HG03280 (cell line): ENCODE data around the gene SCGB3A1.

Experiments used
- ATAC-seq: cut with Tn5 transposase; IDR thresholded peaks from one replicate; pipeline ENCODE4 v1.9.1; 2021; ENCODE audit warnings: mild to moderate bottlenecking, moderate library complexity; ENCODE audit not compliant: unreplicated experiment

SCGB3A1 gene

DNA sequence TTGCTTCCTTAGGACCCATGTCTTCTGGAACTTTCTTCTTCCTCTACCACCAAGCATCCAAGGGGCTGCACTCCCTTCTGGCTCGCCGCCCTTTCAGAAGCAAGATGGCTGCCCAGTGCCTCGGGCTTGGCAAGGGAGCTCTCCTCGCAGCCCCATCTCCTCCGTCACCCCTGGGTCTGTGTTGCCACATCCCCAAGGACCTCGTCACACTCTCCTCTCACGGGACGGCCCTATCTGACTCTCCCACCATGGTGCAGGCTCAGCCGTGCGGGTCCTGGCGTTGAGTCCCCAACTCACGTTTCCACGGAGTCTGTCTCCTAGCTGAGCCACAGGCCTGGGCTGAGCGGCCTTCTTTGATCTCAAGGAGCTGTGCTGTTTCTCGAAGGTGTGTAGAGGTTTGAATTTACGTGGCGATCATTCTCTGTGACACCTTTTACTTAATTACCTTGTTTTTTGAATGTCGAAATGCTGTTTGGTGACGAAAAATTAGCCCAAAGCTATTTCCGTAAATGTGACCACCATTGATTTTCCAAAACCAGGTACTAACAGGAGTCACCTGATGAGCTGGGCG lies 15.0 kb upstream of the SCGB3A1 start:
- ATAC-seq, result no peak

GRCh38 chr5:180605554-180606214 lies 14.4 kb upstream of the SCGB3A1 start:
- no peak for ATAC-seq

GRCh38 chr5:180604271-180604670 lies 13.0 kb upstream of the SCGB3A1 start:
- ATAC-seq, result no peak

DNA sequence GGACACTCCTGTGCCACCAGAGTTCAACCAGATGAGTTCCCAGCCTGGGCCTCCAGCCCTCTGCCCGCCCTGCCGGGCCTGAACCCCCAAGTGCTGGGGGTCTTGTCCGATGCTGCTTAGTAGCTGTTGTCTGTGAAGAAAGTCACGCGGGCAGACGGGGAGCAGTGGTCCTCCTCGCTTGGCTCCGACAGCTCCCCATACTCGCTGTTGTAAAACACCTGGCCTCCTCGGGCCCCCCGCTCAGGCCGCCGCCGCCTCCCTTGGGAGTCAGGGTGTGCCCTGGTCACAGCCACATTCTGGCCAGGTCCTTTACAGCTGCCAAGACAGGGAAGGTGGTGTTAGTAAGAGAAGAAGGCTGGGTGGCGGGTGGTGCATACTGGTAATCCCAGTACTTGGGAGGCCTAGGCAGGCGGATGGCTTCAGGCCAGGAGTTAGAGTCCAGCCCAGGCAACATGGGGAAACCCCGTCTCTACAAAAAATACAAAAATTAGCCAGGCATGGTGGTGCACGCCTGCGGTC lies 11.8 kb upstream of the SCGB3A1 start:
- ATAC-seq, result no peak

- ATAC-seq, result no peak
These were observed 11.3 kb upstream of the SCGB3A1 start for GRCh38 chr5:180602481-180603075.

- ATAC-seq, result no peak
These were observed 10.5 kb upstream of the SCGB3A1 start for GRCh38 chr5:180601591-180602480.

DNA sequence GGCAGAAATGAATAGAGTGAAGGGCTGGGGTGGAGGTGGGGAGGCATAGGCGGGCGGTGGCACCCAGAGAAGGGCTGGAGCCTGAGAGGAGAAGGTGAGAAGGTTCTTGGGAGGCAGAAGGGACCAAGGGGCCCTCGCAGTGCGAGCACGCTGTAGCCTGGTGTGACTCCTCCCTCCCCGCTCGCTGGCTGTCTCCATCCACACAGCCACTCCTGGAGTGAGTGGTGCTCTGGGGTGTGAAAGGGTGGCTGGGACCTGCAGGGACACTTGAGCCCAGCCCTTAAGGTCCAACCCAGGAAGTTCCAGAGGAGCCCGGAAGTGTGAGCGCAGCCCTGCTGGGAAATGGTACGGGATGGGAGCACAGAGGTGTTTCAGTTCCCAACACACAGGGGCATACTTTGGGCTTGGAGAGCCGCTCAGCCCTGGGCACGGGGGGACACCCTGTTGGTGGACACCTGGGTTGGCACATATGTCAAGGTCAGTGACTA lies 9.3 kb upstream of the SCGB3A1 start:
- ATAC-seq, result no peak

DNA sequence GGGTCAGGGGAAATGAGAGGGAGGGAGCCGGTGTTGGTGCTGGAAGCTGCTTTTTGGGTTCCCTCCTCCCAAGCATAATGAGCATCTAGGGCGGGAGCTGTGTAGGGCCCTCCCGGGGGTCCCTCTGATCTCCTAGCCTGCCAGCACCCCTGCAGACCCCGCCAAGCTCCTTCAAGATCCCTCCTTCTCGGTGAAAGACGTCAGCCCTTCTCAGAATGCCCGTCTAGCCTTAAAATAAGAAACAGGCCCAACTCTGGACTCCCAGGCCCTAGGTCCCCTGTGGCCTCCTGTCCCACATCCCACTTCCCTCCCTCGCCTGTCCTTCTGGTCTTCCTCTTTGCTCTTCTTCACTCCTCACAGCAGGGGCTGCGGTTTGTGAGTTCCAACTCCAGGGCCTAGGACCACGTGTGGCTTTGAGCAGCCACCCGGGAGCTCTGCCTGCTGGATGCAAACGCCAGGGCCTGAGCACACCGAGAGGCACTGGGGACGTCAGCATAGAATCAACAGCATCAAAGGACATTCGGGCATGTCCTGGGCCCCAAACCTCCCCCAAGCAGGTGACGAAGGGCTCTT lies 8.8 kb upstream of the SCGB3A1 start:
- ATAC-seq, result no peak

DNA sequence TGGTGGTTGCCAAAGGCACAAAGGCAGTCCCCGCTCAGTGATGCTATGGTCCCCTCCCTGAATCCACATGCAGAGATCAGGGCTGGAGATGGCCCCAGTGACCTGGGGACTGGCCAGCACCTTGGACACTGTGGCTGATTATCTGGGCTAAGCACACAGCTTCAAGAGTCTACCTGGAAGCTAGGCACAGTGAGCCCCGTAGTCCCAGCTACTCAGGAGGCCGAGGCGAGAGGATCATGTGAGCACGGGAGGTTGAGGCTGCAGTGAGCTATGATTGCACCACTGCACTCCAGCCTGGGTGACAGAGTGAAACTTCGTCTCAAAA lies 8.3 kb upstream of the SCGB3A1 start:
- ATAC-seq, result no peak

- ATAC-seq, result no peak
These were observed 7.7 kb upstream of the SCGB3A1 start for GRCh38 chr5:180598797-180599589.

GRCh38 chr5:180598316-180598701 lies 7.0 kb upstream of the SCGB3A1 start:
- ATAC-seq, result no peak

GRCh38 chr5:180596668-180597231 lies 5.5 kb upstream of the SCGB3A1 start:
- ATAC-seq, result no peak

DNA sequence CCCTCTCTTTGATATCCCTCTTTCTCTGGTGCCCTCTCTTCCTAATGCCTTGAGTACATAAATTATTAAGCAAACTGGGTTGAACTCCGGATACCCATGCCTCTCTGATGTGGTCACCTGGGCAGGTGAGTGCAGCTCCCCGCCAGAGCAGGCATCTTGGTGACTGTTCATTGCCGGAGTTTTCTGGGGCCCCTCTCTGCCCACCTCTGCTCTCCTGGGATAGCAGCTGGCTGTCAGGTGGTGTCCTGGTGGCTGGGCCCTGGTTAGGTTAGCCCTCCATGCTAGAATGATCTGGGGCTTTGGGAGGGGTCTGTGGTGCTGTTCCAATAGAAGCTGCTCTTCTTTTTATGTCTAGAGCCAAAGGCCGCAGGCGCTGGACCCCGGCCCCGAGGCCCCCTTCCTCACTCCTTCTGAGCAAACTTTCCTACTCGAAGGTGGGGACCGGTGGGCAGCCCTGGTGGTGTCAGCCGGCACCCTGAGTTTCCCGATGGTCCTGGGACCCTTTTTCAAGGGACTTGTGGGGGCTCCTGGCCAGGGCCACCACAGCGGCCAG lies 4.9 kb upstream of the SCGB3A1 start:
- ATAC-seq, result no peak

GRCh38 chr5:180595381-180596114 lies 4.2 kb upstream of the SCGB3A1 start:
- ATAC-seq, result no peak

- no peak for ATAC-seq
These were observed 3.7 kb upstream of the SCGB3A1 start for GRCh38 chr5:180595046-180595379.

DNA sequence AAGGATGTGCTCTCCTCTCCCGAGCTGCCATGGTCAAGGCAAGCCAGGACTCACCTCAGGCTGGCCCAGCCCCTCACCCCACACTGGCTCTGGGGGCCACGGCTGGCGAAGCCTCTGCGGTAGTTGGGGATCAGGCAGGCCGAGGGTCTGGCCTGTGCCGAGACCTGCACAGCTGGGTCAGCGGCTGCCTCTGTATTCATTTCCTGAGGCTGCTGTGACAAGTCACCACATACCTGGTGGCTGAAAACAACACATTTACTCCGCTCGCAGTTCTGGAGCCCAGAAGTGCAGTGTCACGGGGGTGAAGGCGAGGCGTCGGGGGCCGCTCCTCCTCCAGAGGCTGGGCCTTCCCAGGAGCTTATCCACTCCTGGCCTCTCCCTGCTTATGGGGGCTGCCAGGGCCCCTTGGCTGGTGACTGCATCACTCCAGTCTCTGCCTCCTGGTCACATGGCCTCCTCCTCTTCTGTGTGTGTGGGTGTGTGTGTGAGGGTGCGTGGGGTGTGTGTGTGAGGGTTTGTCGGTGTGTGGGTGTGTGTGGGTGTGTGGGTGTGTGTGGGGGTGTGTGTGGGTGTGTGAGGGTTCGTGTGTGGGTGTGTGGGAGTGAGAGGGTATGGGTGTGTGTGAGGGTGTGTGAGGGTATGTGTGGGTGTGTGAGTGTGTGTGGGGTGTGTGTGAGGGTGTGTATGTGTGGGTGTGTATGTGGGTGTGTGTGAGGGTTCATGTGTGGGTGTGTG lies 3.2 kb upstream of the SCGB3A1 start:
- no peak for ATAC-seq

GRCh38 chr5:180593446-180594206 lies 2.3 kb upstream of the SCGB3A1 start:
- no peak for ATAC-seq

GRCh38 chr5:180592176-180592575 lies 877 bp upstream of the SCGB3A1 start:
- ATAC-seq, result no peak
